ENCODE data around the gene WWOX. TPM values are rescaled to one million over a fixed set of nuclear protein-coding genes. Genes with fewer than 3 reads are reported as not detected.

The WWOX gene
- total and polyA plus RNA-seq, 2 of the 8 experiments (the other 6 are each of a cell fraction or from before 2014, with no cell fraction given): 5.4 to 16.7 TPM

GRCh38 chr16:78480588-78480987 is 381.1 kb downstream of the WWOX start:
- H4K5ac ChIP-seq (ENCODE audit: insufficient read length, low read depth, low read length): no peak overlapping the region
- H4K91ac ChIP-seq (replicated peaks; ENCODE audit: insufficient read length, low read length): no peak overlapping the region
- H2BK5ac ChIP-seq (ENCODE audit: low read depth, low read length): no peak overlapping the region
- H3K27me3 ChIP-seq (replicated peaks in 1 of 4; ENCODE audit: control insufficient read depth in 3 of 4, extremely low read depth in 1 of 4, insufficient read depth in 3 of 4, low read length in 3 of 4): no peaks in the 10 kb centered on the region
- no peak overlapping the region for H3K9ac ChIP-seq (replicated peaks in 1 of 4; ENCODE audit: extremely low read depth in 1 of 4, low read depth in 3 of 4, low read length in 3 of 4)
- ChIA-PET CTCF (ENCODE audit: partially characterized antibody) (interaction anchor here (0.6 to 4.3 kb wide), 3 partner anchors 13 to 231 kb away, joined by 3 to 29 read pairs (median 4); no protein-coding TSS in a partner anchor), POLR2A (ENCODE audit: partially characterized antibody) (no interaction called here)
- TF ChIP-seq CBX8 (IDR thresholded peaks at IDR 0.05; ENCODE audit: borderline replicate concordance, low read depth, low read length) (no peak), BRCA1 (IDR thresholded peaks at IDR 0.05; ENCODE audit: low read depth, low read length) (no peak), TAF7 (optimal IDR thresholded peaks at IDR 0.05; ENCODE audit: borderline replicate concordance, low read depth, low read length) (no peak), CHD1 (IDR thresholded peaks at IDR 0.05; ENCODE audit: low read depth, low read length) (no peak)
- FAIRE-seq (no peak), DNase-seq (ENCODE audit: low read depth in 1 of 2, low spot score in 2 of 2) (no peak)
- no peak overlapping the region for H3K14ac ChIP-seq (ENCODE audit: insufficient read length)
- H2BK120ac ChIP-seq (replicated peaks; ENCODE audit: low read depth, low read length): no peak overlapping the region
- no peak overlapping the region for H3K18ac ChIP-seq (ENCODE audit: extremely low read depth, low read length)
- H2AK5ac ChIP-seq (ENCODE audit: low read depth, low read length): no peak overlapping the region
- H3K36me3 ChIP-seq (ENCODE audit: control insufficient read depth in 2 of 4, insufficient read depth in 4 of 4, low read length in 3 of 4): no peaks in the 10 kb centered on the region
- no peak overlapping the region for H3K56ac ChIP-seq (replicated peaks; ENCODE audit: insufficient read length, low read depth, low read length)
- no peak overlapping the region for H3K27ac ChIP-seq (ENCODE audit: low read depth, low read length)
- H2AFZ ChIP-seq (ENCODE audit: low read length): no peak overlapping the region
- WGBS, 2 experiments (ENCODE audit: extremely low coverage in 1 of 2, insufficient coverage in 1 of 2, insufficient read length in 1 of 2, insufficient replicate concordance in 2 of 2, low coverage in 1 of 2, low lambda C conversion rate in 2 of 2, missing lambda C conversion rate in 1 of 2): 98% methylated on average over 2 of the region's 2 CpGs; no CpG with 5 or more reads in 1 of the 2 experiments
- no peaks in the 10 kb centered on the region for H4K20me1 ChIP-seq (replicated peaks in 1 of 2; ENCODE audit: control insufficient read depth in 1 of 2, insufficient read depth in 2 of 2, low read length in 2 of 2)
- H2BK20ac ChIP-seq (ENCODE audit: low read length): no peak overlapping the region
- H4K8ac ChIP-seq (ENCODE audit: extremely low read depth, insufficient read depth, low read length): no peak overlapping the region
- no peaks in the 10 kb centered on the region for H3K79me1 ChIP-seq (ENCODE audit: low read depth, low read length)
- no peaks in the 10 kb centered on the region for H3K79me2 ChIP-seq (ENCODE audit: control insufficient read depth in 1 of 2, insufficient read depth in 2 of 2, low read length in 2 of 2)
- peaks cover 0 to 9% (median 3%) of the 10 kb centered on the region in 4 experiments; a peak in 5 of 7 replicates for H3K4me1 ChIP-seq (replicated peaks in 1 of 4; ENCODE audit: control insufficient read depth in 3 of 4, insufficient read depth in 4 of 4, low read length in 3 of 4)
- H3K9me3 ChIP-seq (ENCODE audit: insufficient read depth in 2 of 2, low read depth in 1 of 2, low read length in 1 of 2): no peaks in the 10 kb centered on the region
- H2BK12ac ChIP-seq (ENCODE audit: low read depth, low read length): no peak overlapping the region
- H2BK15ac ChIP-seq (ENCODE audit: low read length): no peak overlapping the region
- H3K23ac ChIP-seq (ENCODE audit: insufficient read length): no peak overlapping the region
- H3K4me3 ChIP-seq (ENCODE audit: extremely low read depth in 1 of 4, insufficient read depth in 2 of 4, low read depth in 3 of 4, low read length in 4 of 4): no peak overlapping the region
- H3K23me2 ChIP-seq (ENCODE audit: low read depth, low read length): no peaks in the 10 kb centered on the region
- H3K4ac ChIP-seq (replicated peaks; ENCODE audit: insufficient read length, low read depth, low read length): no peak overlapping the region
- no peak overlapping the region for H3K4me2 ChIP-seq (ENCODE audit: insufficient read depth in 1 of 2, low read depth in 2 of 2, low read length in 2 of 2)

Data from H1 (cell line).